SK-N-SH treated with all-trans-retinoic acid at 6 μM for 48 hours (cell line): ENCODE measurements around the gene SALL1.

Source experiments
- ATAC-seq: fragments of 200-7000 bp; cut with Tn5 transposase; 3 replicates; pipeline ENCODE4 v1.9.1; 2020; ENCODE audit warnings: mild to moderate bottlenecking, moderate library complexity
- BACH2 ChIP-seq: fragments of 250-450 bp; sonication (Bioruptor Pico); IDR thresholded peaks from 2 replicates; pipeline ENCODE4 v1.9.0; 2021; ENCODE audit warnings: mild to moderate bottlenecking, borderline replicate concordance
- CSDC2 ChIP-seq: fragments of 250-450 bp; sonication (Bioruptor Pico); IDR thresholded peaks from 2 replicates; pipeline ENCODE4 v1.5.0; 2020; ENCODE audit warnings: mild to moderate bottlenecking, moderate library complexity
- ESRRG ChIP-seq: fragments of 250-450 bp; sonication (Bioruptor Pico); IDR thresholded peaks from 2 replicates; pipeline ENCODE4 v1.6.1; 2021; ENCODE audit warnings: mild to moderate bottlenecking
- GLIS3 ChIP-seq: fragments of 250-450 bp; sonication (Bioruptor Pico); IDR thresholded peaks from 2 replicates; pipeline ENCODE4 v1.5.0; 2020; ENCODE audit warnings: mild to moderate bottlenecking, moderate library complexity
- OSR1 ChIP-seq: fragments of 250-450 bp; sonication (Bioruptor Pico); IDR thresholded peaks from 2 replicates; pipeline ENCODE4 v1.8.0; 2022; ENCODE audit warnings: moderate library complexity, mild to moderate bottlenecking, inconsistent platforms
- SNAI2 ChIP-seq: fragments of 250-450 bp; sonication (Bioruptor Pico); IDR thresholded peaks from 2 replicates; pipeline ENCODE4 v1.5.0; 2020; ENCODE audit warnings: mild to moderate bottlenecking, moderate library complexity
- TCF4 ChIP-seq: fragments of 250-450 bp; sonication (Bioruptor Pico); IDR thresholded peaks from 2 replicates; pipeline ENCODE4 v1.8.0; 2021; ENCODE audit warnings: mild to moderate bottlenecking, moderate library complexity, borderline replicate concordance
- ZC3H10 ChIP-seq: fragments of 250-450 bp; sonication (Bioruptor Pico); IDR thresholded peaks from 2 replicates; pipeline ENCODE4 v1.5.1; 2021; ENCODE audit warnings: mild to moderate bottlenecking, moderate library complexity
- ZFP3 ChIP-seq: fragments of 250-450 bp; sonication (Bioruptor Pico); IDR thresholded peaks from 2 replicates; pipeline ENCODE4 v1.5.0; 2020; ENCODE audit warnings: mild to moderate bottlenecking, moderate library complexity
- ZFP30 ChIP-seq: fragments of 450-650 bp; formaldehyde crosslinking; IDR thresholded peaks from 2 replicates; pipeline ENCODE4 v1.5.0; 2022; ENCODE audit warnings: mild to moderate bottlenecking, moderate library complexity
- ZNF565 ChIP-seq: fragments of 450-650 bp; formaldehyde crosslinking; conservative IDR thresholded peaks from 2 replicates; pipeline ENCODE4 v1.5.0; 2020; ENCODE audit warnings: low read depth, mild to moderate bottlenecking, moderate library complexity
- ZNF70 ChIP-seq: fragments of 450-650 bp; formaldehyde crosslinking; IDR thresholded peaks from 2 replicates; pipeline ENCODE4 v1.5.0; 2020; ENCODE audit warnings: mild to moderate bottlenecking, moderate library complexity
- TF ChIP-seq, protein P1 (sequence below): fragments of 250-450 bp; sonication (Bioruptor Pico); IDR thresholded peaks from 2 replicates; pipeline ENCODE4 v1.5.1; 2020; ENCODE audit warnings: low read depth, mild to moderate bottlenecking, moderate library complexity
- TF ChIP-seq, protein P2 (sequence below): fragments of 250-450 bp; sonication (Bioruptor Pico); IDR thresholded peaks from 2 replicates; pipeline ENCODE4 v1.8.0; 2020; ENCODE audit warnings: mild to moderate bottlenecking, moderate library complexity, borderline replicate concordance
- TF ChIP-seq, protein P3 (sequence below): fragments of 250-450 bp; sonication (Bioruptor Pico); IDR thresholded peaks from 2 replicates; pipeline ENCODE4 v1.8.0; 2021; ENCODE audit warnings: low read depth, mild to moderate bottlenecking, moderate library complexity, borderline replicate concordance
- TF ChIP-seq, protein P4 (sequence below): fragments of 250-450 bp; sonication (Bioruptor Pico); IDR thresholded peaks from 2 replicates; pipeline ENCODE4 v1.5.0; 2020; ENCODE audit warnings: mild to moderate bottlenecking, moderate library complexity
- TF ChIP-seq, protein P5 (sequence below): fragments of 250-450 bp; sonication (Bioruptor Pico); IDR thresholded peaks from 2 replicates; pipeline ENCODE4 v1.5.1; 2021; ENCODE audit warnings: mild to moderate bottlenecking, moderate library complexity

The SALL1 gene

DNA sequence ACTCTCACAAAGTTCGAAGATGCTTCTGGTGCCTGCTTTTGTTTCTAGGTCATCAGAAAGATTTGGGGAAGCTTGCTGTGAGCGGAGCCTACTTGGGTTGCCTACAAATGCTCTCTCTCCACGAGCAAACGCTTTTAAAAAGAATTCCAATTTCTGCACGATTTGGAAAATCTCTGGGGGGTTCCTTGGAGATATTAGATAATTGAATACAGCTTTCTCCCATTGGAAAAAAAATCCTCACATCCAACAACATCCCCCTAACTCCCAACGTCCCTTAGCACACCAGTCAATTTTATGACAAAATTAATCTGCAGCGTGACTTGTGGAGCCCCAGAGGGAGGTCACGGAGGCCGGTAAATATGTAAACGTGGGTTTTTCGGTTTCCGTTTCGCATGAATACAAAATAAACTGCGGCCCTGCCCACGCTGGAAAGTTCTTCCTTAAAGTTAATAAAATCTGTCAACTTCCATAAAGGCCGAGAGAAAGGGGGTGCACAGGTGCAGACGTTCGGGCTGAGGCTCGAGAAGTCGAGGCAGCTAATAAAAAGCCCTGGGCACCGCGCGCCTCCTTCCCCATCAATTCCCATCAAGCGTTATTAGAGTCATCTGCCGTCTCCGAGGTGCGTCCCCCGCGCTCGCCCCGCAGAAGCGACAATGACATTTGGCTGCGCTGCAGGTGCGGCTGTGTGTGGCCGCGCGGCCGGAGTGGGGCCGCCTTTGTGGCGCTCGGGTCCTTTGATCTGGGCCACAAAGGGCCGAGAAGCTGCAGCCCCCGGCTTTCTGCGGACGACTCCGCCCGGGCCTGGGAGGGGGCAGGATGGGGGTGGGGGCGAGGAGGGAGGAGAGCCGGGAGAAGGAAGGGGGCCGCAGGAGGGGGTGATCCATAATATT is 37.6 kb downstream of the SALL1 start:
- TF ChIP-seq ZFP3 (CRISPR knock-in tag) (no peak), ZNF70 (CRISPR knock-in tag) (no peak), GLIS3 (no peak), BACH2 (no peak), SNAI2 (CRISPR knock-in tag) (no peak)
- TF ChIP-seq, protein P1, sequence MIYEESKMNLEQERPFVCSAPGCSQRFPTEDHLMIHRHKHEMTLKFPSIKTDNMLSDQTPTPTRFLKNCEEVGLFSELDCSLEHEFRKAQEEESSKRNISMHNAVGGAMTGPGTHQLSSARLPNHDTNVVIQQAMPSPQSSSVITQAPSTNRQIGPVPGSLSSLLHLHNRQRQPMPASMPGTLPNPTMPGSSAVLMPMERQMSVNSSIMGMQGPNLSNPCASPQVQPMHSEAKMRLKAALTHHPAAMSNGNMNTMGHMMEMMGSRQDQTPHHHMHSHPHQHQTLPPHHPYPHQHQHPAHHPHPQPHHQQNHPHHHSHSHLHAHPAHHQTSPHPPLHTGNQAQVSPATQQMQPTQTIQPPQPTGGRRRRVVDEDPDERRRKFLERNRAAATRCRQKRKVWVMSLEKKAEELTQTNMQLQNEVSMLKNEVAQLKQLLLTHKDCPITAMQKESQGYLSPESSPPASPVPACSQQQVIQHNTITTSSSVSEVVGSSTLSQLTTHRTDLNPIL (CRISPR knock-in tag), result no peak
- TF ChIP-seq, protein P2, sequence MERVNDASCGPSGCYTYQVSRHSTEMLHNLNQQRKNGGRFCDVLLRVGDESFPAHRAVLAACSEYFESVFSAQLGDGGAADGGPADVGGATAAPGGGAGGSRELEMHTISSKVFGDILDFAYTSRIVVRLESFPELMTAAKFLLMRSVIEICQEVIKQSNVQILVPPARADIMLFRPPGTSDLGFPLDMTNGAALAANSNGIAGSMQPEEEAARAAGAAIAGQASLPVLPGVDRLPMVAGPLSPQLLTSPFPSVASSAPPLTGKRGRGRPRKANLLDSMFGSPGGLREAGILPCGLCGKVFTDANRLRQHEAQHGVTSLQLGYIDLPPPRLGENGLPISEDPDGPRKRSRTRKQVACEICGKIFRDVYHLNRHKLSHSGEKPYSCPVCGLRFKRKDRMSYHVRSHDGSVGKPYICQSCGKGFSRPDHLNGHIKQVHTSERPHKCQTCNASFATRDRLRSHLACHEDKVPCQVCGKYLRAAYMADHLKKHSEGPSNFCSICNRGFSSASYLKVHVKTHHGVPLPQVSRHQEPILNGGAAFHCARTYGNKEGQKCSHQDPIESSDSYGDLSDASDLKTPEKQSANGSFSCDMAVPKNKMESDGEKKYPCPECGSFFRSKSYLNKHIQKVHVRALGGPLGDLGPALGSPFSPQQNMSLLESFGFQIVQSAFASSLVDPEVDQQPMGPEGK (CRISPR knock-in tag), result no peak
- TF ChIP-seq, protein P3, sequence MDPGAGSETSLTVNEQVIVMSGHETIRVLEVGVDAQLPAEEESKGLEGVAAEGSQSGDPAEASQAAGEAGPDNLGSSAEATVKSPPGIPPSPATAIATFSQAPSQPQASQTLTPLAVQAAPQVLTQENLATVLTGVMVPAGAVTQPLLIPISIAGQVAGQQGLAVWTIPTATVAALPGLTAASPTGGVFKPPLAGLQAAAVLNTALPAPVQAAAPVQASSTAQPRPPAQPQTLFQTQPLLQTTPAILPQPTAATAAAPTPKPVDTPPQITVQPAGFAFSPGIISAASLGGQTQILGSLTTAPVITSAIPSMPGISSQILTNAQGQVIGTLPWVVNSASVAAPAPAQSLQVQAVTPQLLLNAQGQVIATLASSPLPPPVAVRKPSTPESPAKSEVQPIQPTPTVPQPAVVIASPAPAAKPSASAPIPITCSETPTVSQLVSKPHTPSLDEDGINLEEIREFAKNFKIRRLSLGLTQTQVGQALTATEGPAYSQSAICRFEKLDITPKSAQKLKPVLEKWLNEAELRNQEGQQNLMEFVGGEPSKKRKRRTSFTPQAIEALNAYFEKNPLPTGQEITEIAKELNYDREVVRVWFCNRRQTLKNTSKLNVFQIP (CRISPR knock-in tag), result no peak
- no peak for ATAC-seq

DNA sequence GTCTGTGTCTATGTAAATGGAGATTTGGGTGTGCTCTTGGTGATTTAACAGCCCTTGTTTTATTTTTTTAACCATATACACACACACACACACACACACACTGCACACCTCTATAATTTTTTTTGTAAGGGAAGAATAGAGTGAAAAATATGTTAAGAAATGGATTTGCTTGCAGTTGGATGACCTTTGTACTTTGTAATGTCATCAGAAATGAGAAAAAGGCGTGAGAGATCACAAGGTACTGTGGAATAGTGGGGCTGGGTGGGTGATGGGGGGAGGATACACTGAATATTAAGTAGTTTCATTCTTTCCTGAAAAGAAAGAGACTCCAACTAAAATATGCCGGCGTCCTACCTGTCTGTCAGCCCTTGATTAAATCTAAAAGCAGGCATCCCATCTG is 38.7 kb downstream of the SALL1 start:
- ATAC-seq, result no peak

DNA sequence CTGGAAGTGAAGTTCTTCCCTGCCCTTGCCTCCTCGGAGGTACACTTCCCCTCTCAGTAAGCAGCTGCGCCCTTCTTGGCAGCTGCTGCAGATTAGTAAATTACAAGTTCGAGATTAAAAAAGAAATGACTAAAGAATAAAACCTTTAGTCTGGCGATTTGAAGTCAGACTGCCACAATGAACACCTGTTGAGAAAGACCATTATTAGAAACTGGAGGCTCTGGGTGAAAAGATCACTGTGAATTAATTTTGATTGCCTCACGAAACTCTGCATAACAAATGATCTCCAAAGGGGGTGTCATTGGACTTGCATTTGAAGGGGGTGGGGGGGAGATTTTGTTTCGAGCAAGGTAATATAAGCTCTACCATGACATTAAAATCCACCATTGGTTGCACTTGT is 39.3 kb downstream of the SALL1 start:
- ATAC-seq, result no peak
- TF ChIP-seq ESRRG (CRISPR knock-in tag) (no peak), ZC3H10 (CRISPR knock-in tag) (no peak), ZFP3 (CRISPR knock-in tag) (no peak), GLIS3 (no peak), OSR1 (CRISPR knock-in tag) (no peak), CSDC2 (CRISPR knock-in tag) (no peak), ZNF70 (CRISPR knock-in tag) (no peak), ZFP30 (CRISPR knock-in tag) (no peak)
- TF ChIP-seq, protein P4, sequence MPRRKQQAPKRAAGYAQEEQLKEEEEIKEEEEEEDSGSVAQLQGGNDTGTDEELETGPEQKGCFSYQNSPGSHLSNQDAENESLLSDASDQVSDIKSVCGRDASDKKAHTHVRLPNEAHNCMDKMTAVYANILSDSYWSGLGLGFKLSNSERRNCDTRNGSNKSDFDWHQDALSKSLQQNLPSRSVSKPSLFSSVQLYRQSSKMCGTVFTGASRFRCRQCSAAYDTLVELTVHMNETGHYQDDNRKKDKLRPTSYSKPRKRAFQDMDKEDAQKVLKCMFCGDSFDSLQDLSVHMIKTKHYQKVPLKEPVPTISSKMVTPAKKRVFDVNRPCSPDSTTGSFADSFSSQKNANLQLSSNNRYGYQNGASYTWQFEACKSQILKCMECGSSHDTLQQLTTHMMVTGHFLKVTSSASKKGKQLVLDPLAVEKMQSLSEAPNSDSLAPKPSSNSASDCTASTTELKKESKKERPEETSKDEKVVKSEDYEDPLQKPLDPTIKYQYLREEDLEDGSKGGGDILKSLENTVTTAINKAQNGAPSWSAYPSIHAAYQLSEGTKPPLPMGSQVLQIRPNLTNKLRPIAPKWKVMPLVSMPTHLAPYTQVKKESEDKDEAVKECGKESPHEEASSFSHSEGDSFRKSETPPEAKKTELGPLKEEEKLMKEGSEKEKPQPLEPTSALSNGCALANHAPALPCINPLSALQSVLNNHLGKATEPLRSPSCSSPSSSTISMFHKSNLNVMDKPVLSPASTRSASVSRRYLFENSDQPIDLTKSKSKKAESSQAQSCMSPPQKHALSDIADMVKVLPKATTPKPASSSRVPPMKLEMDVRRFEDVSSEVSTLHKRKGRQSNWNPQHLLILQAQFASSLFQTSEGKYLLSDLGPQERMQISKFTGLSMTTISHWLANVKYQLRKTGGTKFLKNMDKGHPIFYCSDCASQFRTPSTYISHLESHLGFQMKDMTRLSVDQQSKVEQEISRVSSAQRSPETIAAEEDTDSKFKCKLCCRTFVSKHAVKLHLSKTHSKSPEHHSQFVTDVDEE (CRISPR knock-in tag), result no peak
- TF ChIP-seq, protein P5, sequence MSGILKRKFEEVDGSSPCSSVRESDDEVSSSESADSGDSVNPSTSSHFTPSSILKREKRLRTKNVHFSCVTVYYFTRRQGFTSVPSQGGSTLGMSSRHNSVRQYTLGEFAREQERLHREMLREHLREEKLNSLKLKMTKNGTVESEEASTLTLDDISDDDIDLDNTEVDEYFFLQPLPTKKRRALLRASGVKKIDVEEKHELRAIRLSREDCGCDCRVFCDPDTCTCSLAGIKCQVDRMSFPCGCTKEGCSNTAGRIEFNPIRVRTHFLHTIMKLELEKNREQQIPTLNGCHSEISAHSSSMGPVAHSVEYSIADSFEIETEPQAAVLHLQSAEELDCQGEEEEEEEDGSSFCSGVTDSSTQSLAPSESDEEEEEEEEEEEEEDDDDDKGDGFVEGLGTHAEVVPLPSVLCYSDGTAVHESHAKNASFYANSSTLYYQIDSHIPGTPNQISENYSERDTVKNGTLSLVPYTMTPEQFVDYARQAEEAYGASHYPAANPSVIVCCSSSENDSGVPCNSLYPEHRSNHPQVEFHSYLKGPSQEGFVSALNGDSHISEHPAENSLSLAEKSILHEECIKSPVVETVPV, result no peak
- TF ChIP-seq, protein P2 (CRISPR knock-in tag), result no peak

More for the DNA sequence above, 38.7 kb downstream of the SALL1 start:
- TF ChIP-seq, protein P4 (CRISPR knock-in tag), result no peak
- TF ChIP-seq, protein P1 (CRISPR knock-in tag), result no peak
- TF ChIP-seq BACH2 (no peak), OSR1 (CRISPR knock-in tag) (no peak), ESRRG (CRISPR knock-in tag) (no peak), TCF4 (no peak), ZNF565 (no peak)
